ENCODE measurements around the gene NOPCHAP1. TPM values are rescaled to one million over a fixed set of nuclear protein-coding genes. Genes with fewer than 3 reads are reported as not detected.

Gene NOPCHAP1
- total and polyA plus RNA-seq, 3 donors from 2014 or later = 7.2 to 12.8 (median 10.0) TPM

GRCh38 chr12:104990950-104991349 is 4.8 kb downstream of the NOPCHAP1 start:
- Histone ChIP-seq H3K27ac (no peak overlapping the region), H3K9me3 (no peaks in the 10 kb centered on the region), H3K27me3 (no peaks in the 10 kb centered on the region), H3K4me3 (no peak overlapping the region), H3K4me1 (peaks cover 7% of the 10 kb centered on the region), H3K36me3 (ENCODE audit: low read depth, missing control alignments) (no peaks in the 10 kb centered on the region)
- intact Hi-C loops (cut with DNase I; ENCODE audit: low total_unique reads) = no loop called here
- WGBS, 2 donors = 92 to 98% methylated on average over 4 of the region's 4 CpGs
- TF ChIP-seq POLR2A (IDR thresholded peaks at IDR 0.05) = no peak
- TF ChIP-seq, protein P1, sequence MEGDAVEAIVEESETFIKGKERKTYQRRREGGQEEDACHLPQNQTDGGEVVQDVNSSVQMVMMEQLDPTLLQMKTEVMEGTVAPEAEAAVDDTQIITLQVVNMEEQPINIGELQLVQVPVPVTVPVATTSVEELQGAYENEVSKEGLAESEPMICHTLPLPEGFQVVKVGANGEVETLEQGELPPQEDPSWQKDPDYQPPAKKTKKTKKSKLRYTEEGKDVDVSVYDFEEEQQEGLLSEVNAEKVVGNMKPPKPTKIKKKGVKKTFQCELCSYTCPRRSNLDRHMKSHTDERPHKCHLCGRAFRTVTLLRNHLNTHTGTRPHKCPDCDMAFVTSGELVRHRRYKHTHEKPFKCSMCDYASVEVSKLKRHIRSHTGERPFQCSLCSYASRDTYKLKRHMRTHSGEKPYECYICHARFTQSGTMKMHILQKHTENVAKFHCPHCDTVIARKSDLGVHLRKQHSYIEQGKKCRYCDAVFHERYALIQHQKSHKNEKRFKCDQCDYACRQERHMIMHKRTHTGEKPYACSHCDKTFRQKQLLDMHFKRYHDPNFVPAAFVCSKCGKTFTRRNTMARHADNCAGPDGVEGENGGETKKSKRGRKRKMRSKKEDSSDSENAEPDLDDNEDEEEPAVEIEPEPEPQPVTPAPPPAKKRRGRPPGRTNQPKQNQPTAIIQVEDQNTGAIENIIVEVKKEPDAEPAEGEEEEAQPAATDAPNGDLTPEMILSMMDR (IDR thresholded peaks at IDR 0.05) = no peak
- no peak for DNase-seq

- intact Hi-C loops (cut with DNase I; ENCODE audit: low total_unique reads) = no loop called here
- Histone ChIP-seq H3K27ac (no peak overlapping the region), H3K4me1 (peaks cover 7% of the 10 kb centered on the region), H3K4me3 (no peak overlapping the region), H3K36me3 (ENCODE audit: low read depth, missing control alignments) (no peaks in the 10 kb centered on the region), H3K9me3 (no peaks in the 10 kb centered on the region), H3K27me3 (no peaks in the 10 kb centered on the region)
- TF ChIP-seq, protein P1 (IDR thresholded peaks at IDR 0.05) = no peak
- no peak for TF ChIP-seq POLR2A (IDR thresholded peaks at IDR 0.05)
- WGBS, 2 donors = 84 to 86% methylated on average over 3 of the region's 3 CpGs
- DNase-seq = no peak
Measured at GRCh38 chr12:104991565-104992128, 5.5 kb downstream of the NOPCHAP1 start.

DNA sequence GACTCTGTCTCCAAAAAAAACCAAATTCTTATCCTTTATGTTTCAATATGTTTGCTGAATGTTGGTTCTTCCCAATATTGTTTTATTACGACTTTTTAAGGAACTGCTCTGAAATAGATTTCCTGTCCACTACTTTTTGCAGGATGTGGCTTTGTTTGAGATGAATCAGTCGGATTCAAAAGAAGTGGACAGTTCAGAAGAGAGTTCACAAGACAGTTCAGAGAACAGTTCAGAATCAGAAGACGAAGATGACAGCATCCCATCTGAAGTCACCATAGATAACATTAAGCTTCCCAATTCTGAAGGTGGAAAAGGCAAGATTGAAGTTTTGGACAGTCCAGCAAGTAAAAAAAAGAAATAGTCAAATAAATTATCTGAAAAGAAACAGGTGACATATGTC is 8.2 kb downstream of the NOPCHAP1 start:
- H3K36me3 ChIP-seq (ENCODE audit: low read depth, missing control alignments) = no peaks in the 10 kb centered on the region
- no peaks in the 10 kb centered on the region for H3K4me1 ChIP-seq
- no peak for DNase-seq
- no peak overlapping the region for H3K4me3 ChIP-seq
- 80 to 87% methylated on average over 3 of the region's 3 CpGs for WGBS, 2 donors
- no peak overlapping the region for H3K27ac ChIP-seq
- intact Hi-C loops (cut with DNase I; ENCODE audit: low total_unique reads) = no loop called here
- H3K9me3 ChIP-seq = no peaks in the 10 kb centered on the region
- TF ChIP-seq, protein P1 (IDR thresholded peaks at IDR 0.05) = no peak
- TF ChIP-seq POLR2A (IDR thresholded peaks at IDR 0.05) = no peak
- H3K27me3 ChIP-seq = no peaks in the 10 kb centered on the region

GRCh38 chr12:104997541-104997940 is 11.4 kb downstream of the NOPCHAP1 start:
- Histone ChIP-seq H3K27me3 (no peaks in the 10 kb centered on the region), H3K4me3 (no peak overlapping the region), H3K9me3 (no peaks in the 10 kb centered on the region), H3K27ac (no peak overlapping the region), H3K4me1 (no peaks in the 10 kb centered on the region), H3K36me3 (ENCODE audit: low read depth, missing control alignments) (no peaks in the 10 kb centered on the region)
- 87 to 97% methylated on average over 3 of the region's 3 CpGs for WGBS, 2 donors
- TF ChIP-seq, protein P1 (IDR thresholded peaks at IDR 0.05) = no peak
- TF ChIP-seq POLR2A (IDR thresholded peaks at IDR 0.05) = no peak
- intact Hi-C loops (cut with DNase I; ENCODE audit: low total_unique reads) = no loop called here
- no peak for DNase-seq
